Lung (tissue), 12 donors: ENCODE data around the gene NIPA2. TPM values are rescaled to one million over a fixed set of nuclear protein-coding genes. Genes with fewer than 3 reads are reported as not detected.

Experiments used
- ATAC-seq: fragments of 200-7000 bp; cut with Tn5 transposase; one replicate; pipeline ENCODE4 v1.9.1; 2020; ENCODE audit warnings: moderate number of reproducible peaks; ENCODE audit not compliant: insufficient read depth, low FRiP score
- DNase-seq, 3 donors: peaks; one replicate each; pipeline ENCODE4 v3.0.0-alpha.2; 2013 to 2017
- H3K27ac ChIP-seq, 2 donors: one replicate each; pipeline ENCODE4 v1.5.1; 2013; ENCODE audit warnings: mild to moderate bottlenecking in 2 of 2, moderate library complexity in 2 of 2, control low read depth in 1 of 2, inconsistent platforms in 1 of 2, low read depth in 1 of 2, low read length in 1 of 2
- H3K27me3 ChIP-seq, 3 donors: one replicate each; pipeline ENCODE4 v1.5.1; 2013; ENCODE audit warnings: low read length in 2 of 3; ENCODE audit not compliant: control insufficient read depth in 3 of 3, insufficient read depth in 3 of 3
- H3K36me3 ChIP-seq, 4 donors: one replicate each; pipeline ENCODE4 v1.5.1; 2013; ENCODE audit warnings: low read length in 4 of 4, mild to moderate bottlenecking in 1 of 4, moderate library complexity in 1 of 4; ENCODE audit not compliant: control insufficient read depth in 4 of 4, insufficient read depth in 4 of 4
- H3K4me1 ChIP-seq, 5 donors: one replicate each; pipeline ENCODE4 v1.5.1; 2013; ENCODE audit warnings: low read length in 5 of 5, mild to moderate bottlenecking in 2 of 5, moderate library complexity in 1 of 5; ENCODE audit not compliant: control insufficient read depth in 5 of 5, insufficient read depth in 5 of 5
- H3K4me3 ChIP-seq: one replicate; pipeline ENCODE4 v1.5.1; 2013; ENCODE audit warnings: mild to moderate bottlenecking, control low read depth, moderate library complexity
- H3K9ac ChIP-seq, 2 donors: one replicate each; pipeline ENCODE4 v1.5.1; 2013; ENCODE audit warnings: low read length in 2 of 2, control low read depth in 1 of 2; ENCODE audit not compliant: insufficient read depth in 1 of 2
- H3K9me3 ChIP-seq, 4 donors: one replicate each; pipeline ENCODE4 v1.5.1; 2013; ENCODE audit warnings: low read length in 3 of 4, mild to moderate bottlenecking in 1 of 4, moderate library complexity in 1 of 4; ENCODE audit not compliant: control insufficient read depth in 4 of 4, insufficient read depth in 3 of 4
- CTCF ChIP-seq: IDR thresholded peaks from 2 replicates; pipeline ENCODE4 v1.5.1; 2012; ENCODE audit warnings: mild to moderate bottlenecking; ENCODE audit errors: control extremely low read depth, extremely low read depth
- WGBS, 2 donors: extraction: QIAGEN DNeasy Blood & Tissue Kit; methylation state at CpG; one replicate each; pipeline ENCODE4 v1.1.7; 2013; 5-methylcytosine and 5-hydroxymethylcytosine counted together
- polyA plus RNA-seq, 2 donors: library from polyadenylated mRNA; stranded (reverse); fragments of 200-250 nt; gene quantifications; one replicate each; pipeline ENCODE4 v1.2.1, GENCODE V29; 2013
- total RNA-seq, 2 donors: library from RNA; depleted of rRNA in 1 of 2; stranded (reverse); fragments of >200 nt in 1 of 2; gene quantifications; one replicate each; pipeline ENCODE4 v1.2.1, GENCODE V29; 2014 to 2021
- donor health status: control.
- donor health status: control.
- donor health status: Bipolar disorder and iron deficiency.
- donor health status: healthy.
- donor health status: DM: yes; HTN: yes; CAD: no.

Gene NIPA2
- total and polyA plus RNA-seq, 4 donors: 12.5 to 53.7 (median 42.5) TPM

- ATAC-seq (no peak), DNase-seq (no peak)
- Histone ChIP-seq H3K9ac (no peak overlapping the region), H3K36me3 (peaks cover 13 to 47% (median 30%) of the 10 kb centered on the region in 4 donors), H3K9me3 (no peaks in the 10 kb centered on the region), H3K27me3 (no peaks in the 10 kb centered on the region), H3K4me1 (no peaks in the 10 kb centered on the region), H3K27ac (no peak overlapping the region), H3K4me3 (no peak overlapping the region)
- TF ChIP-seq CTCF: no peak
- 92 to 95% methylated on average over 19 of the region's 19 CpGs for WGBS, 2 donors
These were observed 42.7 kb downstream of the NIPA2 start for GRCh38 chr15:22880981-22881738.

- Histone ChIP-seq H3K27me3 (no peaks in the 10 kb centered on the region), H3K36me3 (peaks cover 12 to 44% (median 28%) of the 10 kb centered on the region in 4 donors), H3K27ac (no peak overlapping the region), H3K9ac (no peak overlapping the region), H3K4me3 (no peak overlapping the region), H3K4me1 (no peaks in the 10 kb centered on the region), H3K9me3 (no peaks in the 10 kb centered on the region)
- 96 to 98% methylated on average over 25 of the region's 25 CpGs for WGBS, 2 donors
- DNase-seq (no peak), ATAC-seq (no peak)
- TF ChIP-seq CTCF: no peak
These were observed 43.4 kb downstream of the NIPA2 start for GRCh38 chr15:22881739-22882440.

- 95 to 97% methylated on average over 13 of the region's 13 CpGs for WGBS, 2 donors
- Histone ChIP-seq H3K36me3 (peaks cover 12 to 40% (median 27%) of the 10 kb centered on the region in 4 donors), H3K27me3 (no peaks in the 10 kb centered on the region), H3K4me1 (no peaks in the 10 kb centered on the region), H3K9me3 (no peaks in the 10 kb centered on the region), H3K4me3 (no peak overlapping the region), H3K9ac (no peak overlapping the region), H3K27ac (no peak overlapping the region)
- no peak for ATAC-seq
- DNase-seq: no peak
- no peak for TF ChIP-seq CTCF
These were observed 44.7 kb downstream of the NIPA2 start for GRCh38 chr15:22883196-22883595.
